MM.1S (cell line): Measurements from ENCODE around the gene RFC3.

Experiments used
- DNase-seq: peaks from one replicate; pipeline ENCODE4 v3.0.0-alpha.2; 2015
- H2AFZ ChIP-seq: fragments of 300-600 bp; sonication (generic); 2 replicates; pipeline ENCODE4 v1.6.0; 2016; ENCODE audit warnings: antibody characterized with exemption, low read length
- H3F3A ChIP-seq: fragments of 300-600 bp; sonication (generic); 2 replicates; pipeline ENCODE4 v1.6.1; 2016; ENCODE audit warnings: mild to moderate bottlenecking, antibody characterized with exemption, low read length, moderate library complexity, mixed read lengths; ENCODE audit not compliant: insufficient read depth
- H3K27ac ChIP-seq: fragments of 300-600 bp; sonication (generic); 2 replicates; pipeline ENCODE4 v1.5.1; 2016; ENCODE audit warnings: mild to moderate bottlenecking, low read length
- H3K27me3 ChIP-seq: fragments of 300-600 bp; sonication (generic); replicated peaks from 2 replicates; pipeline ENCODE4 v1.6.0; 2016; ENCODE audit warnings: low read length; ENCODE audit not compliant: insufficient read depth
- H3K36me3 ChIP-seq: fragments of 300-600 bp; sonication (generic); replicated peaks from 2 replicates; pipeline ENCODE4 v1.6.1; 2016; ENCODE audit warnings: mild to moderate bottlenecking, low read length, mixed read lengths; ENCODE audit not compliant: insufficient read depth
- H3K4me1 ChIP-seq: fragments of 300-600 bp; sonication (generic); 2 replicates; pipeline ENCODE4 v1.6.1; 2016; ENCODE audit warnings: low read length, mixed read lengths
- H3K4me2 ChIP-seq: fragments of 300-600 bp; sonication (generic); 2 replicates; pipeline ENCODE4 v1.6.0; 2016; ENCODE audit warnings: low read depth, low read length
- H3K4me3 ChIP-seq: fragments of 300-600 bp; sonication (generic); 2 replicates; pipeline ENCODE4 v1.5.1; 2016; ENCODE audit warnings: low read length, mixed read lengths
- H3K79me2 ChIP-seq: fragments of 300-600 bp; sonication (generic); 2 replicates; pipeline ENCODE4 v1.6.1; 2016; ENCODE audit warnings: mixed run types, low read length, mixed read lengths
- H3K9ac ChIP-seq: fragments of 300-600 bp; sonication (generic); 2 replicates; pipeline ENCODE4 v1.6.1; 2016; ENCODE audit warnings: low read length, mixed read lengths
- H3K9me2 ChIP-seq: fragments of 300-600 bp; sonication (generic); replicated peaks from 2 replicates; pipeline ENCODE4 v1.6.1; 2016; ENCODE audit warnings: mild to moderate bottlenecking, low read length, mixed read lengths; ENCODE audit not compliant: insufficient read depth
- H3K9me3 ChIP-seq: fragments of 300-600 bp; sonication (generic); replicated peaks from 2 replicates; pipeline ENCODE4 v1.6.1; 2016; ENCODE audit warnings: mild to moderate bottlenecking, low read length, mixed read lengths; ENCODE audit not compliant: insufficient read depth
- H4K20me1 ChIP-seq: fragments of 300-600 bp; sonication (generic); 2 replicates; pipeline ENCODE4 v1.6.1; 2016; ENCODE audit warnings: mild to moderate bottlenecking, low read length, moderate library complexity, mixed read lengths; ENCODE audit not compliant: insufficient read depth
- EZH2 ChIP-seq: fragments of 300-600 bp; sonication (generic); optimal IDR thresholded peaks from 2 replicates; pipeline ENCODE3; 2017; ENCODE audit warnings: low read depth, mild to moderate bottlenecking, antibody characterized with exemption, low read length, mixed read lengths
- EZH2phosphoT487 ChIP-seq: fragments of 300-600 bp; sonication (generic); IDR thresholded peaks from 2 replicates; pipeline ENCODE4 v1.6.1; 2018; ENCODE audit warnings: antibody characterized with exemption, low read length
- TF ChIP-seq, protein P1 (sequence below): fragments of 300-600 bp; sonication (generic); IDR thresholded peaks from 2 replicates; pipeline ENCODE4 v1.5.1; 2016; ENCODE audit warnings: antibody characterized with exemption, low read length, mixed read lengths

Gene RFC3

DNA sequence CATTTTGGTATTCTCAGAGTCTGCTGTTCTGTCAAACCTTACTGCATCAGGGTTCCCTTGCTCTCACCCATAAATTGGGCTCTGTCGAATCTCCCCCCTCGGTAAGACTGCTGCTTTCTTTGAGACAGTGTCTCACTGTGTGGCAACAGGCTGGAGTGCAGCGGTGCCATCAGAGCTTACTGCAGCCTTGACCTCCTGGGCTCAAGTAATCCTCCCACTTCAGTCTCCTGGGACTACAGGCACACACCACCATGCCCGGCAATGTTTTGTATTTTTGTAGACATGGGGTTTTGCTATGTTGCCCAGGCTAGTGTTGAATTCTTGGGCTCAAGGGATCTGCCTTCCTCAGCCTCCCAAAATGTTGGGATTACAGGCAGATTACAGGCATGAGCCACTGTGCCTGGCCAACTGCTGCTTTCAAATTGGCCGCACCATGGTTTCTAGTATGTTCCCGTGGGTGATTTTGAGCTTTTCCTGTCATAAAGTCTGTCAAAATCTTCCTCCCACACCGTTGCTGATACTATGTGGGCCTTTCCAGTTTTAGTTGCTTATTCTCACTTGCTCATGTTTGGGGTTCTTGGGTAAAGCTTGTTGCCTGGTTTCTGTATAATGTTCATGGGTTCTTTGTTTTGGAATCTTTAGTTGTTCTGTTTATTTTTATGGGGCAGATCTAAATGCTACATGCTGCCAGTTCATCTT lies 10.6 kb downstream of the RFC3 start:
- Histone ChIP-seq H3K9me2 (no peaks in the 10 kb centered on the region), H3K36me3 (no peaks in the 10 kb centered on the region; the same call in 1 of the 2 replicates), H3K4me1 (no peaks in the 10 kb centered on the region), H3K9me3 (no peaks in the 10 kb centered on the region), H3K4me2 (no peak overlapping the region), H3K27me3 (no peaks in the 10 kb centered on the region), H3K27ac (no peak overlapping the region), H3K4me3 (no peak overlapping the region), H3K79me2 (no peaks in the 10 kb centered on the region), H4K20me1 (no peaks in the 10 kb centered on the region), H3F3A (no peaks in the 10 kb centered on the region), H3K9ac (no peak overlapping the region), H2AFZ (no peak overlapping the region)
- TF ChIP-seq EZH2phosphoT487 (no peak), EZH2 (no peak)
- no peak for DNase-seq

DNA sequence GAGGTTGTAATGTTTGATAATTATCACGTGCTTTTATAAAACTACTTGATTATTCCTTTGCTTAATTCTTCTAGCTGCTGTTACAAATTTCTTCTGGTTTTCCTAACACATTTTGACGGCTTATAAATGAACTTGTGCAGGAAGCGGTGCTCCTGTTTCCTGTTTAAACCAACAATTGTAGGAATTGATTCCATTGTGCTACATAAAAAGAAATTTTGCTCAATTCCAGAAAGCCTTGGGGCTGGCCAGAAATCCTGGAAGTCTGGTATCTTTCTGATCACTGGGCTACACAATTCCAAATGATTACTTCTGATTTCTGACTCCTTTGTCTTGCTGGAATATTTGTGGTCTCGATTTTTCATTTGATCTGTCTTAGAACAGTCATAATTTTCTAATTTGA lies 14.9 kb downstream of the RFC3 start:
- Histone ChIP-seq H3K4me1 (no peaks in the 10 kb centered on the region), H4K20me1 (no peaks in the 10 kb centered on the region), H3K9ac (no peak overlapping the region), H3K9me2 (no peaks in the 10 kb centered on the region), H3K4me3 (no peak overlapping the region), H3K4me2 (no peak overlapping the region), H3F3A (no peaks in the 10 kb centered on the region), H3K27me3 (no peaks in the 10 kb centered on the region), H2AFZ (no peak overlapping the region), H3K27ac (no peak overlapping the region), H3K9me3 (no peaks in the 10 kb centered on the region), H3K79me2 (no peaks in the 10 kb centered on the region), H3K36me3 (no peaks in the 10 kb centered on the region)
- no peak for DNase-seq
- TF ChIP-seq EZH2phosphoT487 = no peak
- TF ChIP-seq, protein P1, sequence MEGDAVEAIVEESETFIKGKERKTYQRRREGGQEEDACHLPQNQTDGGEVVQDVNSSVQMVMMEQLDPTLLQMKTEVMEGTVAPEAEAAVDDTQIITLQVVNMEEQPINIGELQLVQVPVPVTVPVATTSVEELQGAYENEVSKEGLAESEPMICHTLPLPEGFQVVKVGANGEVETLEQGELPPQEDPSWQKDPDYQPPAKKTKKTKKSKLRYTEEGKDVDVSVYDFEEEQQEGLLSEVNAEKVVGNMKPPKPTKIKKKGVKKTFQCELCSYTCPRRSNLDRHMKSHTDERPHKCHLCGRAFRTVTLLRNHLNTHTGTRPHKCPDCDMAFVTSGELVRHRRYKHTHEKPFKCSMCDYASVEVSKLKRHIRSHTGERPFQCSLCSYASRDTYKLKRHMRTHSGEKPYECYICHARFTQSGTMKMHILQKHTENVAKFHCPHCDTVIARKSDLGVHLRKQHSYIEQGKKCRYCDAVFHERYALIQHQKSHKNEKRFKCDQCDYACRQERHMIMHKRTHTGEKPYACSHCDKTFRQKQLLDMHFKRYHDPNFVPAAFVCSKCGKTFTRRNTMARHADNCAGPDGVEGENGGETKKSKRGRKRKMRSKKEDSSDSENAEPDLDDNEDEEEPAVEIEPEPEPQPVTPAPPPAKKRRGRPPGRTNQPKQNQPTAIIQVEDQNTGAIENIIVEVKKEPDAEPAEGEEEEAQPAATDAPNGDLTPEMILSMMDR = no peak
- no peak for TF ChIP-seq EZH2

DNA sequence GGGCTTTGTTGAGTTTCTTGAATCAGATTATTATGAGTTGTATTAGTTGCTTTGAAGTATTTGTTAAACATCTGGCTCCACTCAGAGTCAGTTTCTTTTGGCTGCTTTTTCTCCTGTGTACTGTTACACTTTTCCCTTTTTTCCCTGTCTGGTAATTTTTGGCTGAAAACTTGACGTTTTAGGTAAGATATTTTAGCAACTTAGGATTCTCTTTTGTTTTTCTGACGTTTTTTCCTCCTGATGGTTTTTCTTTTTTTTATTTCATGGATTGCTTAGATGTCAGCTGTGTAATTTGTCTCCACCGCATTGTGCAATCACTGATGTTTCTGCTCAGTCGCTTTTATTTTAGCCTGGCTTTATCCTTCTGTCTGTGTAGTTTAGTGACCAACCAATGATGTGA lies 20.7 kb downstream of the RFC3 start:
- no peaks in the 10 kb centered on the region for H3K9me2 ChIP-seq
- no peaks in the 10 kb centered on the region for H3F3A ChIP-seq
- H3K4me2 ChIP-seq = no peak overlapping the region
- H3K9me3 ChIP-seq = no peaks in the 10 kb centered on the region
- no peaks in the 10 kb centered on the region for H4K20me1 ChIP-seq
- H3K27ac ChIP-seq = no peak overlapping the region
- DNase-seq = no peak
- H3K36me3 ChIP-seq = no peaks in the 10 kb centered on the region
- no peaks in the 10 kb centered on the region for H3K4me1 ChIP-seq
- no peak overlapping the region for H3K9ac ChIP-seq
- H2AFZ ChIP-seq = no peak overlapping the region
- H3K27me3 ChIP-seq = no peaks in the 10 kb centered on the region
- TF ChIP-seq EZH2phosphoT487 (no peak), EZH2 (no peak)
- TF ChIP-seq, protein P1 = no peak
- no peaks in the 10 kb centered on the region for H3K79me2 ChIP-seq
- H3K4me3 ChIP-seq = no peak overlapping the region

DNA sequence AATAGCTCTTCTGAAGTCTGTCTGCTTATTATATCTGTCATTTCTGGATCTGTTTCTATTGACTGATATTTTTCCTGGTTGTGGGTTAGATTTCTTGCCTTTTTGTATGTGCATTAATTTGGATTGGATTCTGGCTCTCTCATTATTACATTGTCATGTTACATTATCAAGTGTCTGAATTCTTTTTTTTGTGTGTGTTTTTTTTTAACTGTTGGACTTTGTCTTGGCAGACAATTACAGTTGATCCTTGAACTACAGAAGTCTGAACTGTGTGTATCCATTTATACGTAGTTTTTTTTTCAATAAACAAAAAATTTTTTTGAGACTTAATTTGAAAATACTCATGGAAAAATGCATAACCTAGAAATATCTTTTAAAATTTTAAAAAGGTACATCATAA lies 22.5 kb downstream of the RFC3 start:
- Histone ChIP-seq H3K27ac (no peak overlapping the region), H2AFZ (no peak overlapping the region), H3K79me2 (no peaks in the 10 kb centered on the region), H3K9me2 (no peaks in the 10 kb centered on the region), H3K27me3 (no peaks in the 10 kb centered on the region), H3K4me1 (no peaks in the 10 kb centered on the region), H3K4me3 (no peak overlapping the region), H3K9ac (no peak overlapping the region), H3K9me3 (no peaks in the 10 kb centered on the region), H3F3A (no peaks in the 10 kb centered on the region), H3K4me2 (no peak overlapping the region), H3K36me3 (no peaks in the 10 kb centered on the region), H4K20me1 (no peaks in the 10 kb centered on the region)
- DNase-seq = no peak
- TF ChIP-seq EZH2phosphoT487 = no peak
- no peak for TF ChIP-seq EZH2
- TF ChIP-seq, protein P1 = no peak
